ENCODE measurements around the gene ZYG11B. TPM values are rescaled to one million over a fixed set of nuclear protein-coding genes. Genes with fewer than 3 reads are reported as not detected.
"Not testable (repeated sequence)": the region's sequence is repeated elsewhere in the genome, so short reads cannot be mapped to it uniquely, and the experiment has no call there.

ZYG11B gene
- total RNA-seq, 1 donor from 2014 or later, result 35.5 TPM

DNA sequence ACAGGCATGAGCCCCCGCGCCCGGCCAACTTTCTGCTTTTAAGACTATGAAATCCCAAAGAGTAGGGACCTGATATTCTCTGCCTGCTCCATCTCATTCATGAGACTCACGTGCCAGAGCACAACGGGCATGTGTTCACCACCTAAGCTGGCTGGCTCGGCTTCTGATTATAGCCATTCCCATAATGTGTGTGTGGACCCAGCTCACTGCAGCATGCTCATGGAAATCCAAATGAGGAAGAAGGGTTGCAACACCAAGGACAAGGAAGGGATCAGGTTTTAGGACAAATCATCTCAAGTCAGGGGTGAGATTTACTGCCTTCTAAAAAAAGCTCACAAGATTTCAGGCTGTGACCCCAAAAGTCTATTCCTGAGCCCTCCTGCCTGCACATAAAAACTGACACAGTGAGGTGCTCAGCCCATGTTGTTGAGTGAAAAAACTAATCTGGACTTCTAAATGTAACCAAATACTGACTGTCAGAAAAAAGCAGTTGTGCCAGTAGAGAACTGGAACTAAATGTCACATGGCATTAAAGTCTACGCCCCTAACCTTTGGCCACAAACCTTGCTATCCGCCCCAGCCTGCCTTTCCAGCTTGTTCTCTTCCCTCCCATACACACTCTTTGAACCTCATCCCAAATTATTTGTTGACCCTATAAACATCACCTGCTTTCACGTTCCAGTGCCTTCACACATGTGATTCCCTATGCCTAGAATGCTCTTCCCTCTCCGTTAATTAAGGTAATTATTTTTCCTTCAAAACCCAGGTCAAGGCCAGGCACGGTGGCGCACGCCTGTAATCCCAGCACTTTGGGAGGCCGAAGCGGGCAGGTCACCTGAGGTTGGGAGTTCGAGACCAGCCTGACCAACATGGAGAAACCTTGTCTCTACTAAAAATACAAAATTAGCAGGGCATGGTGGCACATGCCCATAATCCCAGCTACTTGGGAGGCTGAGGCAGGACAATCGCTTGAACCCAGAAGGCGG lies 19.0 kb upstream of the ZYG11B start:
- peak; percentile 68 for ATAC-seq

DNA sequence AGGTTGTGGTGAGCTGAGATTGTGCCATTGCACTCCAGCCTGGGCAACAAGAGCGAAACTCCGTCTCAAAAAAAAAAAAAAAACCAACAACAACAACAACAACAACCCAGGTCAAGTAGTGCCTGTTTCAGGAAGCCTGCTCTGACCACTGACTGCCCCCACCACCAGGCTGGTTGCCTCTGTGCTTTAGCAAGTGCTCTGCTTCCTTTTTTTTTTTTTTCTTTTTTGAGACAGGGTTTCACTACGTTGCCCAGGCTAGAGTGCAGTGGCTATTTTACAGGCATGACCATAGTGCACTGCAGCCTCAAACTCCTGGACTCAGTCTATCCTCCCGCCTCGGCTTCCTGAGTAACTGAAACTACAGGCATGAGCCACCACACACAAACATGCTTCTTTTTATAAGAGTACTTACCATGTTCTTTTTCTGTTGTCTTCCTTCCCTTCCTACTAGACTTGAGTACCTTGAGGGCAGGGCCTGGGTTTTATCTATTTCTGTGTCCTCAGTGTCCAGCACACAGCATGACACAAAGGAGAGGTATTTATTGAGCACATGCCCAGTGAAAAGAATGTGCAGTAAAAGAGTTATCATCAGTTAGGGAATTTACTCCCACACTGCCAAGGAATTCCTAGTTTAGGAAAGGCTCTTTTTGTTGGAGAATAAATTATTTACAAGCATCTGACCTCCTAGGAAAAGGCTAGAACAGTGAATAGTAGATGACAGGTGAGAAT lies 18.2 kb upstream of the ZYG11B start:
- ATAC-seq (no peak), DNase-seq (ENCODE audit: low spot score) (no peak)

More for the DNA sequence above, 19.0 kb upstream of the ZYG11B start:
- DNase-seq (ENCODE audit: low spot score), result peak; percentile 80

- no peak for ATAC-seq
- DNase-seq (ENCODE audit: low spot score), result no peak
These were observed 17.2 kb upstream of the ZYG11B start for GRCh38 chr1:52709016-52709415.

DNA sequence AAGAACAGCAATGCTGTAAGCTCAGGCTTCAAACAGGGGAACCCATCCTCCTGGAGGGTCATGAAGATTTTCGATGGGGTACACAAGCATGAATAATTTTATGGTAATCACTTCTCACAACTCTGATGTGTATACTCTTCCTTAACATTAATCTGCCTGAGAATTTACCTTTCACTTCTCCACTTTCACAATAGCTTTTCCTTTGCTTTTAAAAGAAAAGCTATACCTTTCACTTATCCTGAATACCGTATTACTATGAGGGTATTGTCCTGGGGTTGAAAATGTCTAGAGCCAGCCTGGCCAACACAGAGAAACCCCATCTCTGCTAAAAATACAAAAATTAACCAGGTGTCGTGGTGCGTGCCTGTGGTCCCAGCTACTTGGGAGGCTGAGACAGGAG lies 12.7 kb upstream of the ZYG11B start:
- no peak for DNase-seq (ENCODE audit: low spot score)
- no peak for ATAC-seq

GRCh38 chr1:52715296-52715695 lies 11.0 kb upstream of the ZYG11B start:
- not testable (repeated sequence) for DNase-seq (ENCODE audit: low spot score); ATAC-seq

DNA sequence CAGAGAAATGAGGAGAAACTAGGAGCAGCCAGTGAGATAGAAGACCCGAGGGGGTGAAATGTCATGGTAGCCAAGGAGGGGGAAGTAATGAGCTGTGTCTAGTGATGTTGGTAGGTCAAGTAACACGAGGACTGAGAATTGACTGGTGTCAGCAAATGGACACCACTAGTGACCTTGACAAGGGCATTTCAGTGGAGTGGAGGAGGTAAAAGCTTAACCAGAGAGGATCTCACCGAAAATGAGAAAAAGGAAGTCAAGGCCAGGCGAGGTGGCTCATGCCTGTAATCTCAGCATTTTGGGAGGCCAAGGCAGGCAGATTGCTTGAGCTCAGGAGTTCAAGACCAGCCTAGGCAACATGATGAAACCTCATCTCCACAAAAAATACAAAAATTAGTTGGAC lies 3.0 kb upstream of the ZYG11B start:
- ATAC-seq, result no peak
- no peak for DNase-seq (ENCODE audit: low spot score)

DNA sequence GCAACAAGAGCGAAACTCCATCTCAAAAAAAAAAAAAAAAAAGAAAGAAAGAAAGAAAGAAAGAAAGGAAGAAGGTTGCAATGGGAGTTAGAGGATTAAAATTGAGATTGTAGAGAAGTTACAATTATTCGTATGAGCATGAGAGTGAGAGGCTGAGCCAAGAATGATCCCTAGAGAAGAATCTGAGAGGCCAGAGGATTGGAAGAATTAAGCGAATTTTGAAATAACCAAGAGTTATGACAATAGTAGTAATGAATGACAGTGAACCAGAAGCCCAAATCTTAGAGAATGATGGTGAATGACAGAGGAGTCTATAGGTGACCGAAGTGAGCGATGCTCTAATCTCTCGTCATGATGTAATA lies 369 bp upstream of the ZYG11B start:
- DNase-seq (ENCODE audit: low spot score) (no peak), ATAC-seq (no peak)

- peak; percentile 49 for DNase-seq (ENCODE audit: low spot score)
- ATAC-seq, result peak; percentile 56
These were observed 897 bp downstream of the ZYG11B start for GRCh38 chr1:52727114-52727586.

DNA sequence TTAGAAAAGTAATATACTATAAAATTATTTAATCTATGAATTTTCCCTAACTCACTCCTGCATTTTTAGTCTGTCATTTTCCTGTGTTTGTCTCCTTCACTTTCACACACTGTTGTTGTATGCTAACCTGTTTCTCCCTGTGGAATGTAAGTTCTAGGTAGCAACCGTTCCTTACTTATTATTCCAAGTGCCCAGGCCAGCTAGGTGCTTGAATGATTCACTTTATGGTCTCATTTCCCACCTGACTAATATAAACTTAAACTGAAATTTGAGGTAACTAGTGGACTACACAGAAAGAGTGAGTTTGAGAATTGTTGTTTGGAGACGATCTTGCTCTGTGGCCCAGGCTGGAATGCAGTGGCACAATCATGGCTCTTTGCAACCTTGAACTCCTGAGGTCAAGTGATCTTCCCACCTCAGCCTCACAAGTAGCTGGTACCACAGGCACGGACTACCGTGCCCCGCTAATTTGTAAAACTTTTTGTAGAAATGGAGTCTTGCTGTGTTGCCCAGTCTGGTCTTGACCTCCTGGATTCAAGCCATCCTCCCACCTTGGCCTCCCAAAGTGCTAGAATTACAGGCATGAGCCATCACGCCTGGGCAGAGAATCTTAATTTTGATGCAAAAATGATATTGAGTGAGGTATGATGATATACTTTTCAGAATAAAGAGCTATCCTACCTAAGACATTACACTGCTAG lies 1.9 kb downstream of the ZYG11B start:
- ATAC-seq, result no peak
- DNase-seq (ENCODE audit: low spot score), result no peak

- no peak for ATAC-seq
These were observed 7.1 kb downstream of the ZYG11B start for GRCh38 chr1:52733368-52733767.

GRCh38 chr1:52735371-52735770 lies 9.1 kb downstream of the ZYG11B start:
- ATAC-seq; DNase-seq (ENCODE audit: low spot score): not testable (repeated sequence)

More at GRCh38 chr1:52733368-52733767, 7.1 kb downstream of the ZYG11B start:
- DNase-seq (ENCODE audit: low spot score), result no peak

- DNase-seq (ENCODE audit: low spot score) (no peak), ATAC-seq (peak; percentile 42)
These were observed 11.9 kb downstream of the ZYG11B start for GRCh38 chr1:52738148-52738547.

DNA sequence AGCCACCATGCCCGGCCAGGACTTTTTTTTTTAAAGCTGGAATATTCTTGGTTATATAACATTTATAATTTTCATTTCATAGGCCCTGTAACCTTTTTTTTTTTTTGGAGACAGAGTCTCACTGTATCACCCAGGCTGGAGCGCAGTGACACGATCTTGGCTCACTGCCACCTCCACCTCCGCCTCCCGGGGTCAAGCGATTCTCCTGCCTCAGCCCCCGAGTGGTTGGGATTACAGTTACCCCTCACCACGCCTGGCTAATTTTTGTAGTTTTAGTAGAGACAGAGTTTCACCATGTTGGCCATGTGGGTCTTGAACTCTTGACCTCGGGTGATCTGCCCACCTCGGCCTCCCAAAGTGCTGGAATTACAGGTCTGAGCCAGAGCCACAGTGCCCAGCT lies 12.6 kb downstream of the ZYG11B start:
- DNase-seq (ENCODE audit: low spot score) (peak; percentile 64), ATAC-seq (peak; percentile 26)

DNA sequence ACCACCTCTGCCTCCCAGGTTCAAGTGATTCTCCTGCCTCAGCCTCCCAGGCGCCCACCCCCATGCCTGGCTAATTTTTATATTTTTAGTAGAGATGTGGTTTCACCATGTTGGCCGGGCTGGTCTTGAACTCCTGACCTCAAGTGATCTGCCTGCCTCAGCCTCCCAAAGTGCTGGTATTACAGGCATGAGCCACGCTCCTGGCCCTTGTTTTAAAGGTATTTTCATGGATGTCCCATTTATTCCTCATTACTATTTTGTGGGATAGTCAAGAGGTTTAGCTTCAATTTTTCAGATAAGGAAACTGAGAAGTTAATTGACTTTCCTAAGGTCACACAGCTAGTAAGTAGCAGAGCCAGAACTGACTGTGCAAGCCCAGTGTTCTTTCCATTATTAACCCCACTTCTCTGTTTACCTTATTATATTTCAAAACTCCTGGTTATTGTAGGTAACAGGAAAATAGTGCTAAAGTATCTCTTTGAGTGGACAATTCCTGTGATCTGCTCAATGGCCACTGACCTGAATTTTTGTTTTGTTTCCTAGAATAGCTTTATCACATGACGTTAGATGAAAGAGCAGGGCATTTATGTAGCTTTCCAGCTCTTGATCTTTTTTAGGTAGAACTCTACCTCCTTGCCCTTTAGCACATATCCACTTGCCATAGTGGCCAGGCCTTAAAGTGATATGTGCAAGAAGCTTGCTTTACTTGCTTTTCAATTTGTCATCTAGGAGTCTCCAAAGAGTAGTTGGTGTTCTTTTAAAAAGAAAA lies 13.6 kb downstream of the ZYG11B start:
- peak; percentile 33 for ATAC-seq

DNA sequence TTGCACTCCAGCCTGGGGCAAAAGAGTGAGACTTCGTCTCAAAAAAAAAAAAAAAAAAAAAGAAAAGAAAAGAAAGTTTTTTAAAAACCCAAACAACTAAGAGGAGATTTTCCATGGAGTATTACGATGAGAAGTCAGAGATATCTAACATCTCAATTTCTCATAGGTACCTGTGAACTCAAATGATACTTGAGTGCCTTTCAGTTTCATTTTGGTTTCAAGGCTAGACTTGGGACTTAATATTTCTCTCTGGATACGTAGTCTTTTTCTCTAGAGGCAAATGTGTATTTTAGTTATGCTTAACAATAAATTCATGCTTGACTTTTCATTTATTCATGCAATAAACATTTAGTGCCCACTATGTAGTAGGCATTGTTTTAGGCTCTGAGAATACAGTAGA lies 15.0 kb downstream of the ZYG11B start:
- ATAC-seq, result no peak

More for the DNA sequence above, 13.6 kb downstream of the ZYG11B start:
- DNase-seq (ENCODE audit: low spot score), result no peak

GRCh38 chr1:52746189-52746588 lies 19.9 kb downstream of the ZYG11B start:
- ATAC-seq, result peak; percentile 60
- DNase-seq (ENCODE audit: low spot score), result no peak

More for the DNA sequence above, 15.0 kb downstream of the ZYG11B start:
- no peak for DNase-seq (ENCODE audit: low spot score)

GRCh38 chr1:52747450-52747849 lies 21.2 kb downstream of the ZYG11B start:
- no peak for DNase-seq (ENCODE audit: low spot score)
- ATAC-seq, result peak; percentile 17

DNA sequence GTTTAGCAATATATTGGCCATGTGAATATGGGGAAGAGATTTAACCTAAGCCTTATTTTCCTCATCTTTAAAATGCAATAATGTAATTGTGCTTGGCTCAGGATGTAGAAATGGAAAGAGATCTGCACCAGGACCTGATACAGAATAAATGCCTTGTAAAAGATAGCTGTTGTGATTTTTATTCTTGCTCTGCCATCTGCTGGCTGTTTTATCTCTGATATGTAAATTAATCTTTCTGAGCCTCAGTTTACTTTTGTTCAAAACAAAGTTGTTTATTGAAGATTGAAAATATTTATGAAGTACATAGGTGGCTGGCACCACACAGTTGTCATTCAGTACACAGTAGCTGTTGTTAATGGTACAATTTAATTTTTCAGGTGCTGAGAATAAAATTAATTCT lies 21.9 kb downstream of the ZYG11B start:
- DNase-seq (ENCODE audit: low spot score) (no peak), ATAC-seq (peak; percentile 55)

DNA sequence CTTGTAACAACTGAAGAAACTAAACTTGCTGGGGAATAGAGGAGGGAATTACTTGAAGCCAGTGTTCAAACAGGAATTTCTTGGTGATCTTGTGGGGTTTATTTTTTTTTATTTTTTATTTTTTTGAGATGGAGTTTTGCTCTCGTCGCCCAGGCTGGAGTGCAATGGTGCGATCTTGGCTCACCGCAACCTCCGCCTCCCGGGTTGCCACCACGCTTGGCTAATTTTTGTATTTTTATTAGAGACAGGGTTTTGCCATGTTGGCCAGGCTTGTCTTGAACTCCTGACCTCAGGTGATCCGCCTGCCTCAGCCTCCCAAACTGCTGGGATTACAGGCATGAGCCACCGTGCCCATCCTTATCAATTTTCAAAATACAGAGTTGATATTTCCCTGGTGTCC lies 23.2 kb downstream of the ZYG11B start:
- peak; percentile 14 for ATAC-seq
- not testable (repeated sequence) for DNase-seq (ENCODE audit: low spot score)

DNA sequence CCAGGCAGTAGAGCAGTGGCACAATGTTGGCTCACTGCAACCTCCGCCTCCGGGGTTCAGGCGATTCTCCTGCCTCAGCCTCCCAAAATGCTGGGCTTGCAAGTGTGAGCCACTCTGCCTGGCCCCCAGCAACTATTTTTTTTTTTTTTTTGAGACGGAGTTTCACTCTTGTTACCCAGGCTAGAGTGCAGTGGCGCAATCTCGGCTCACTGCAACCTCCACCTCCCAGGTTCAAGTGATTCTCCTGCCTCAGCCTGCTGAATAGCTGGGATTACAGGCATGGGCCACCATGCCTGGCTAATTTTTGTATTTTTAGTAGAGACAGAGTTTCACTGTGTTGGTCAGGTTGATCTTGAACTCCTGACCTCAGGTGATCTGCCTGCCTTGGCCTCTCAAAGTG lies 23.9 kb downstream of the ZYG11B start:
- DNase-seq (ENCODE audit: low spot score), result peak; percentile 55
- peak; percentile 50 for ATAC-seq
